Mesendoderm (in vitro differentiated cells): ENCODE data around the gene ZNF853.
A peak's percentile ranks its signal among the peaks of the same experiment; 100 is the strongest.
"Not testable (repeated sequence)": the region's sequence is repeated elsewhere in the genome, so short reads cannot be mapped to it uniquely, and the experiment has no call there.

Experiments
- DNase-seq: peaks from one replicate; pipeline ENCODE4 v3.0.0; 2013
- H2AK5ac ChIP-seq: 2 replicates; pipeline ENCODE4 v1.6.1; 2013; ENCODE audit warnings: low read length, inconsistent platforms
- H2BK120ac ChIP-seq: 2 replicates; pipeline ENCODE4 v1.6.1; 2013; ENCODE audit warnings: low read depth, mild to moderate bottlenecking, low read length, moderate library complexity, mixed read lengths
- H2BK15ac ChIP-seq: replicated peaks from 2 replicates; pipeline ENCODE4 v1.6.1; 2013; ENCODE audit warnings: low read depth, mild to moderate bottlenecking, moderate library complexity
- H2BK5ac ChIP-seq: 2 replicates; pipeline ENCODE4 v1.6.1; 2013; ENCODE audit warnings: low read length, inconsistent platforms
- H3K18ac ChIP-seq: 2 replicates; pipeline ENCODE4 v1.6.1; 2013; ENCODE audit warnings: mild to moderate bottlenecking, low read length, mixed read lengths
- H3K23ac ChIP-seq: one replicate; pipeline ENCODE4 v1.6.1; 2013; ENCODE audit warnings: low read length
- H3K27ac ChIP-seq: 2 replicates; pipeline ENCODE4 v1.5.1; 2013; ENCODE audit warnings: low read depth, mild to moderate bottlenecking, inconsistent platforms, low read length, moderate library complexity
- H3K27me3 ChIP-seq: 2 replicates; pipeline ENCODE4 v1.6.1; 2013; ENCODE audit warnings: low read length, control low read depth, mild to moderate bottlenecking, inconsistent platforms; ENCODE audit not compliant: insufficient read depth, poor library complexity
- H3K36me3 ChIP-seq: 2 replicates; pipeline ENCODE4 v1.6.1; 2013; ENCODE audit warnings: low read length, inconsistent platforms; ENCODE audit not compliant: control insufficient read depth, insufficient read depth
- H3K4ac ChIP-seq: one replicate; pipeline ENCODE4 v1.6.1; 2013; ENCODE audit warnings: low read depth, mild to moderate bottlenecking, low read length, moderate library complexity
- H3K4me1 ChIP-seq: 2 replicates; pipeline ENCODE4 v1.6.1; 2013; ENCODE audit warnings: low read depth, low read length, inconsistent platforms; ENCODE audit not compliant: control insufficient read depth
- H3K4me2 ChIP-seq: 2 replicates; pipeline ENCODE4 v1.6.1; 2013; ENCODE audit warnings: low read length
- H3K4me3 ChIP-seq: 2 replicates; pipeline ENCODE4 v1.5.1; 2013; ENCODE audit warnings: mild to moderate bottlenecking, low read length
- H3K56ac ChIP-seq: one replicate; pipeline ENCODE4 v1.6.1; 2013; ENCODE audit warnings: low read length
- H3K79me1 ChIP-seq: 2 replicates; pipeline ENCODE4 v1.6.1; 2013; ENCODE audit warnings: low read length, inconsistent platforms
- H3K79me2 ChIP-seq: 2 replicates; pipeline ENCODE4 v1.6.1; 2013; ENCODE audit warnings: mild to moderate bottlenecking, low read length; ENCODE audit not compliant: control insufficient read depth, insufficient read depth
- H3K9ac ChIP-seq: 2 replicates; pipeline ENCODE4 v1.6.1; 2013; ENCODE audit warnings: low read length, inconsistent platforms
- H4K5ac ChIP-seq: one replicate; pipeline ENCODE4 v1.6.1; 2013; ENCODE audit warnings: low read length
- H4K8ac ChIP-seq: one replicate; pipeline ENCODE4 v1.6.1; 2013; ENCODE audit warnings: low read depth, mild to moderate bottlenecking, control low read depth, low read length, moderate library complexity
- WGBS: extraction: QIAGEN DNeasy Blood & Tissue Kit; methylation state at CpG from one replicate; pipeline ENCODE4 v1.1.7; 2013; ENCODE audit warnings: low lambda C conversion rate, missing lambda C conversion rate; ENCODE audit not compliant: insufficient coverage; ENCODE audit errors: extremely low coverage; 5-methylcytosine and 5-hydroxymethylcytosine counted together

ZNF853 gene

DNA sequence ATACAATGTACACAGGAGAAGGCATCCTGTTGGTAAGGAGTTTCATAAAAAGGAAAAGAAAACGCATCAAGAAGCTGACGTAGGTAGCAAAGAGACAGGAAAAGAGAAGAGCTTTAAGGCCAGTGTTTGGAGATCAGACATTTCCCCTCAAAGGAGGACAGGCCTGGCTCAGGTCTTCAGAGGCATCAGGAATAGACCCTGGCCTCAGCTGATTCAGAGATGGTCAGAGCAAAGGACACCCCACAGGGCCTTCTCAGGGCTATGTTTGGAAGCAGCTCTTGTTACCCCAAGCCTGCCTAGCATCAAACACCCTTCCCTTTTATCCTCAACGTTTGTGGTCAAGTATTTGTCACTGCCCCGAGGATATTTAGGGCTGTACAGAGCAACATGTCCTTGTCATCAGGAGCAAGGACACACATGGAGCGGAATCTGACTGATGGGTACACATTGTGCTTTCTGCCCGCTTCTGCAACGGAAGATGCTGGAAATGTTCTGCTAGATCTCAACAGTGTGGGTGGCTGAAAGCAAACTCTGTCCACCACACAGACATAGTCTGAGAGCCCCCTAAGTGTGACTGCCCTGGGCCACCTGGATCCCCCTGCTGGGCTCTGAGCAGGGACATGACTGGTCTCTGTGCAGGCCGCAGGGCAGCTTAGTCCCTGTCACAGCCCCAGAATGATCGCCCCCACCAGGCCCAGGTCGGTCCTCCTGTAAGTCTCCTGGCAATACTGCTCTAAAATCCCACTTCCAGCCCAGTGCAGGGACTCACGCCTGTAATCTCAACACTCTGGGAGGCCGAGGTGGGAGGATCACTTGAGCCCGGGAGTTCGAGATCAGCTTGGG, 39.2 kb upstream of the ZNF853 start:
- Histone ChIP-seq H2BK5ac (no peak overlapping the region), H3K27me3 (no peaks in the 10 kb centered on the region), H2BK15ac (no peak overlapping the region), H2BK120ac (no peak overlapping the region), H3K56ac (no peak overlapping the region), H3K4me2 (no peak overlapping the region), H4K8ac (no peak overlapping the region), H3K4me3 (no peak overlapping the region), H4K5ac (no peak overlapping the region), H3K36me3 (no peaks in the 10 kb centered on the region), H3K9ac (no peak overlapping the region), H3K27ac (no peak overlapping the region), H3K79me1 (no peaks in the 10 kb centered on the region), H3K23ac (no peak overlapping the region), H2AK5ac (no peak overlapping the region), H3K4me1 (no peaks in the 10 kb centered on the region), H3K4ac (no peak overlapping the region), H3K18ac (no peak overlapping the region), H3K79me2 (no peaks in the 10 kb centered on the region)
- peak; percentile 37 for DNase-seq
- WGBS, result no CpG with 5 or more reads among the region's 14 CpGs

DNA sequence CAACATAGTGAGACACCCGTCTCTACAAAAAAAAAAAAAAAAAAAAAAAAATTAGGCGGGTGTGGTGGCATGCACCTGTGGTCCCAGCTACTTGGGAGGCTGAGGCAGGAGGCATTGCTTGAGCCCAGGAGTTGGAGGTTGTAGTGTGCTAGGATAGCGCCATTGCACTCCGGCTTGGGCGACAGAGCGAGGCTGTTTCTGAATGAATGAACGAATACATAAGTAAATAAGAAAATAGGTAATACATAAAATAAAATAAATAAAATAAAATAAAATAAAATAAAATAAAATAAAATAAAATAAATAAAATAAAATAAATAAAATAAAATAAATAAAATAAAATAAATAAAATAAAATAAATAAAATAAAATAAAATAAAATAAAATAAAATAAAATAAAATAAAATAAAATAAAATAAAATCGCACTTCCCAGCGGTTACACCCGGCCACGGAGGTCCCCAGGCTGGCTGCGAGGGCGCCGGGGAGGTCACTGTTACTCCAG, 38.5 kb upstream of the ZNF853 start:
- H4K8ac ChIP-seq, result not testable (repeated sequence)

DNA sequence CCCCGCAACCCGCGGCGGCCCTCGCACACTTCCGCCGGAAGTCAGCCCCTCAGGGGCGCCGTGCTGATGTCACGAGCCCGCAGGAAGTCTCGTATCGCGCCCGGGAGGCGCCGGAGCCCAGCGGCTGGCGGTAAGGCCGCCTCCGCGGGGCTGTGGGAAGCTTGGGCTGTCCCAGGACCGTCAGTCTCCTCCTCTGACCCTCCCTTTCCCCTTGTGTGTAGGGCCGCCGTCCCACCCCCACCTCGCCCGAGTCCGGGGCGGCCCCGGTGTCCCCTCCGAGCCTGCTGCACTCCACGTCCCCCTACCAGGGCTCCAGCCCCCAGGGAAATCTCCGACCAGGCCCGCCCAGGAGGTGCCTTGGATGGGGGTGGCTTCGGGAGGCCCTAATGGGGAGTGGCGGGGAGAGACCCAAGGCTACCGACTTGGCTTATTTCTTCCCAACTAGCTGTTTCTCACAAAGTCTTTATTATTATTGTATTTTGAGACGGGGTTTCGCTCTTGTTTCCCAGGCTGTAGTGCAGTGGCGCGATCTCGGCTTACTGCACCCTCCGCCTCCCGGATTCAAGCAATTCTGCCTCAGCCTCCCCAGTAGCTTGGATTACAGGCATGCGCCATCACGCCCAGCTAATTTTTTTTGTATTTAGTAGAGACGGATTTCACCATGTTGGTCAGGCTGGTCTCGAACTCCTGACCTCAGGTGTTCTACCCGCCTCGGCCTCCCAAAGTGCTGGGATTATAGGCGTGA, 37.9 kb upstream of the ZNF853 start, which contains the start of gene ZDHHC4:
Gene ZDHHC4, plus strand, starts transcription at position 86 of the 745 bp plus-strand sequence. CDS start 3,108 bp downstream, outside the sequence.
- peak within 1 kb of the TSS; percentile 71 for H3K4me2 ChIP-seq
- peak within 1 kb of the TSS; percentile 91 for H3K9ac ChIP-seq
- peak within 1 kb of the TSS; percentile 60 for H3K4ac ChIP-seq
- H3K18ac ChIP-seq, result peak within 1 kb of the TSS; percentile 62
- H3K4me3 ChIP-seq, result peak within 1 kb of the TSS; percentile 67
- H2BK15ac ChIP-seq, result no peak within 1 kb of the TSS
- no peaks in the 10 kb centered on the region for H3K79me1 ChIP-seq
- H3K36me3 ChIP-seq, result peaks cover 3% of the 10 kb centered on the region
- peak within 1 kb of the TSS; percentile 80 for H3K27ac ChIP-seq
- no peak within 1 kb of the TSS for H3K23ac ChIP-seq
- H4K5ac ChIP-seq, result no peak within 1 kb of the TSS
- no peaks in the 10 kb centered on the region for H3K4me1 ChIP-seq
- H2BK5ac ChIP-seq, result peak within 1 kb of the TSS; percentile 74
- peak within 1 kb of the TSS; percentile 94 for H3K56ac ChIP-seq
- no peak within 1 kb of the TSS for H2AK5ac ChIP-seq
- no peaks in the 10 kb centered on the region for H3K27me3 ChIP-seq
- no peaks in the 10 kb centered on the region for H3K79me2 ChIP-seq
- peak; percentile 90 for DNase-seq
- H4K8ac ChIP-seq, result peak within 1 kb of the TSS; percentile 59
- no peak within 1 kb of the TSS for H2BK120ac ChIP-seq
- no CpG with 5 or more reads among the region's 51 CpGs for WGBS

More for the DNA sequence above, 38.5 kb upstream of the ZNF853 start:
- H3K27ac ChIP-seq, H3K4me2 ChIP-seq, H2BK5ac ChIP-seq, H2BK120ac ChIP-seq, H4K5ac ChIP-seq, H3K4me3 ChIP-seq, H2BK15ac ChIP-seq, H3K36me3 ChIP-seq, H3K27me3 ChIP-seq, H3K4ac ChIP-seq, H2AK5ac ChIP-seq, H3K9ac ChIP-seq, H3K4me1 ChIP-seq, H3K23ac ChIP-seq, H3K79me1 ChIP-seq, H3K79me2 ChIP-seq: not testable (repeated sequence)
- no CpG with 5 or more reads among the region's 14 CpGs for WGBS
- DNase-seq, result peak; percentile 16
- Histone ChIP-seq H3K18ac (peak overlapping the region; percentile 62), H3K56ac (peak overlapping the region; percentile 49)

DNA sequence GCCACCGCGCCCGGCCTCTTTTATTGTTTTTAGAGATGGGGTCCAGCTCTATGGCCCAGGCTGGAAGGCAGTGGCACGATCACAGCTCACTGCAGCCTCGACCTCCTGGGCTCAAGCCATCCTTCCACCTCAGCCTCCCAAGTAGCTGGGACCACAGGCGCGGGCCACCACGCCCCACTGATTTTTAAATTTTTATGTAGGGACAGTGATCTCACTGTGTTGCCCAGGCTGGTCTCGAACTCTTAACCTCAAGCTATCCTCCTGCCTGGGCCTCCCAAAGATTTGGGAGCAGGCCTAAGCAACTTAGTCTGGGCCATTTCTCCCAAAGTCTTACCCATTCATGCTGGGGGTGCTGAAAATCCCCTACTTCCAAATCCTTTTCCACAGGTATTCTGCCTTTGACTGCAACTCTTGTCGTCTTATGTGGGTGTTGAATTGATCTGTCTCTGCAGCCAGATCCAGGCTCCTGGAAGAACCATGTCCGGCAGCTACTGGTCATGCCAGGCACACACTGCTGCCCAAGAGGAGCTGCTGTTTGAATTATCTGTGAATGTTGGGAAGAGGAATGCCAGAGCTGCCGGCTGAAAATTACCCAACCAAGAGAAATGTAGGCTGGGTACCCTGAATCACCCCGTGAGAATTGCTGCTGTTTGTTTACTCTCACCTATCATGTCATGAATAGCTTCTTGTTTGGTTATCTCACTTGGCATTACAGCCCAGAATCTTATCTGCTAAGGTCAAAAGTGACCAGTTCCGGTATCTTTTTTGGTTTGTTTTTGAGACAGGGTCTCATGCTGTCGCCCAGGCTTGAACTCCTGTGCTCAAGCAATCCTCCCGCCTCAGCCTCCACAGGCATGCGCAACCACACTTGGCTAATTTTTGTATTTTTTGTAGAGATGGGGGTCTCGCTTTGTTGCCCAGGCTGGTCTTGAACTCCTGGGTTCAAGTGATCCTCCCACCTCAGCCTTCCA, 37.0 kb upstream of the ZNF853 start:
- Histone ChIP-seq H4K5ac (no peak overlapping the region), H3K56ac (no peak overlapping the region), H2BK5ac (no peak overlapping the region), H3K4me3 (no peak overlapping the region), H3K36me3 (peaks cover 3% of the 10 kb centered on the region), H3K4ac (no peak overlapping the region), H2BK15ac (no peak overlapping the region), H4K8ac (no peak overlapping the region), H3K79me1 (no peaks in the 10 kb centered on the region), H3K79me2 (no peaks in the 10 kb centered on the region), H3K4me1 (no peaks in the 10 kb centered on the region), H3K27ac (no peak overlapping the region), H3K27me3 (no peaks in the 10 kb centered on the region), H2BK120ac (no peak overlapping the region), H3K18ac (no peak overlapping the region), H3K23ac (no peak overlapping the region), H3K4me2 (no peak overlapping the region), H2AK5ac (no peak overlapping the region), H3K9ac (no peak overlapping the region)
- no CpG with 5 or more reads among the region's 18 CpGs for WGBS
- peak; percentile 61 for DNase-seq

DNA sequence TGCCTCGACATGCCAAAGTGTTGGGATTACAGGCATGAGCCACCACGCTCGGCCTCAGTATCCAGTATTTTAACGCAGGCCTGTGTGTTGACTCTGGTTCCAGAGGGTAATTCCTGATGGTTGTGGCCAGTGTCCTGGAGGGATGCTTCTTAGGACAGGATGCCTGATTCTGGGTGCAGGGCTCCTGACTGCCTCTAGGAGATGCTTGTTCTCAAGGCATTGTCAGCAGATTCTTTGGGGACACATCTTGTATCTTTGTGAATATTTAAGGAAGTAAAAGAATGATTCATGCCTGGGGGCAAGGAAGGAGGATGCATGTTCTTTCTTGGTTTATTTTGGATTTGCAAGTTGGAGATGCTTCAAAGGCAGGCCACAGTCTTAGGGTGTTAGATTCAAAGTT, 36.0 kb upstream of the ZNF853 start:
- H4K8ac ChIP-seq, result no peak overlapping the region
- no peak overlapping the region for H3K56ac ChIP-seq
- DNase-seq, result peak; percentile 78
- WGBS, result no CpG with 5 or more reads among the region's 4 CpGs
- no peak overlapping the region for H3K18ac ChIP-seq
- H2BK5ac ChIP-seq, result no peak overlapping the region
- no peak overlapping the region for H3K4me2 ChIP-seq
- no peaks in the 10 kb centered on the region for H3K27me3 ChIP-seq
- H2BK120ac ChIP-seq, result no peak overlapping the region
- no peak overlapping the region for H3K4ac ChIP-seq
- H3K36me3 ChIP-seq, result peaks cover 3% of the 10 kb centered on the region
- no peaks in the 10 kb centered on the region for H3K79me1 ChIP-seq
- H3K27ac ChIP-seq, result no peak overlapping the region
- H2AK5ac ChIP-seq, result no peak overlapping the region
- H4K5ac ChIP-seq, result no peak overlapping the region
- H3K79me2 ChIP-seq, result no peaks in the 10 kb centered on the region
- H3K23ac ChIP-seq, result no peak overlapping the region
- H3K4me1 ChIP-seq, result no peaks in the 10 kb centered on the region
- no peak overlapping the region for H3K4me3 ChIP-seq
- H2BK15ac ChIP-seq, result no peak overlapping the region
- no peak overlapping the region for H3K9ac ChIP-seq
